Measurements from ENCODE around the gene NELFA. TPM values are rescaled to one million over a fixed set of nuclear protein-coding genes. Genes with fewer than 3 reads are reported as not detected.

NELFA gene
- total RNA-seq, result 14.2 and 15.4 TPM in 2 replicates

DNA sequence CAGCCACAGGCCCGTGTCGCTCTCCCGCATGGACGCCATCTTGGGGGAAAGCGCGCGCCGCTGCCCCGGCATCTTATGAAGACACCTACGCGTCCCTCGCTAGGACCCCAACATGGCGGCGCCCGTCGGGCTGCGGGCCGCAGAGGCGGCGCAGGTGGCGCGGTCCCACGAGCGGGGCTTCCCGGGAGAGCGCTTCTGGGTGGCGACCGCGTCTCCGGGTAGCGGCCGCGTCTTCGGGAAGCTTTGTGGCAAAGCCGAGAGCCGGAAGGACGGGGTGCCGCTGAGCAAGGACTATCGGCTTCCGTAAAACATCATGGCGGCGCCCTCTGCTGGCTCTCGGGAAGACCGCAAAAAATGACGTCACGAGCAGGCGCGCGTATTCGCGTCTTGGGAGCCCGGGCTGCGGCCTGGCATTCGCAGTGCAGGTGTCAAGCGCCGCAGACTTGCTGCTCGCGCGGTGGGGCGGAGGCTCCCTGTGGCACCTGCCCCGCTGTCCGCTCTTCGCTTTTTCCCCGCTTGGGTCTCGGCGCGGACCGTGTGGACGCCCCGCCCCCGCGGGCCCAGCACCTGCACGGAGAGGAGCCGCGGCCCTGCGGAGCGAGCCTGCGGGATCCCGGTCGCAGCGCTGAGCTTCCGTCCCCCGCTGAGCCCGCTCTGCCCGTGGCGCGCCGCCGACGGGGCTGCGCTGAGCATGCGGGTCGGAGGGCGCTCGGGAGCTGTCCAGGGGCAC, at the start of gene NELFA:
NELFA (minus strand) TSS at position 54 of the 730 bp plus-strand sequence; CDS start at position 39, 15 bp downstream.
- peak; percentile 78 for DNase-seq (ENCODE audit: low read depth, low spot score)

DNA sequence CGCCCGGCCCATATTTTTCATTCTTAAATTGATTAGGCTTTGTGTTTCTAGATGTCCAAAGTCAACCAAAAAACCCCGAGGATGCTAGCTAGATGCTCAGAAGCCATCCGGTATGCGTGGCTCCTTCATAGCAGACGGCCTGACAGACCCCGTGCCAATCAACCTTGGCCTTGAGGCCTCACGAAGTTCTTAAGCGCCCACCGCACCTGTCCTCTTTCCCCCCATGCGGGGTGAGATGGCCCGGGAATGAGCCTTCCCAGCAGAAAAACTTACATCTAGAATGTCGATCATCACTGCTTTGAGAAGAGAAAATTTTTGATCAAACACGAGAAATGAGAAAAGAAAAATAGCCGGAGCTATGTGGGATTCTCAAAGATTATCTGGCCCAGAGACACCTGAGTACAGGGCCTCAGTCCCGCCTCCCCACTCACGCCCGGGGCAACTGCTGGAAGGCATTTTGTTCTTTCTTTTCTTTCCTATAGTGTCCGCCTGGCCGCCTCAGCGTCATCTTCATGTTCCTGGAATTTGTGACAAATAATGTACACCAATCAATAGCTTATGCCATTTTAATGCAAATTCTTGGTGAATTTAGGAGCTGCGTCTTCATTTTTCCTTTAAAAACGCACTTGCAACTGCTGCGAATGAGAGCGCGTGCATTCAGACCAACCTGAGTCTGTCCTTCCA, 48.8 kb upstream of the NELFA start:
- DNase-seq (ENCODE audit: low read depth, low spot score), result no peak

DNA sequence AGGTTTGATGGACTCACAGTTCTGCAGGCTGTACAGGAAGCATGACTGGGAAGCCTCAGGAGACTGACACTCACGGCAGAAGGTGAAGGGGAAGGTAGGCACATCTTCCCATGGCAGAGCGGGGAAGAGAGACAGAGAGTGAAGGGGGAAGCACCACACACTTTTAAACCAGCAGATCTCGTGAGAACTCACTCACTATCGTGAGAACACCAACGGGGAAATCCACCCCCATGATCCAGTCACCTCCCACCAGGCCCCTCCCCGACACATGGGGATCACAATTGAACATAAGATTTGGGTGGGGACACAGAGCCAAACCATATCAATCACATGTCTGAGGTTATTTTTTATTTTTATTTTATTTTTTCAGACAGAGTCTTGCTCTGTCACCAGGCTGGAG, 45.4 kb upstream of the NELFA start:
- DNase-seq (ENCODE audit: low read depth, low spot score), result no peak

DNA sequence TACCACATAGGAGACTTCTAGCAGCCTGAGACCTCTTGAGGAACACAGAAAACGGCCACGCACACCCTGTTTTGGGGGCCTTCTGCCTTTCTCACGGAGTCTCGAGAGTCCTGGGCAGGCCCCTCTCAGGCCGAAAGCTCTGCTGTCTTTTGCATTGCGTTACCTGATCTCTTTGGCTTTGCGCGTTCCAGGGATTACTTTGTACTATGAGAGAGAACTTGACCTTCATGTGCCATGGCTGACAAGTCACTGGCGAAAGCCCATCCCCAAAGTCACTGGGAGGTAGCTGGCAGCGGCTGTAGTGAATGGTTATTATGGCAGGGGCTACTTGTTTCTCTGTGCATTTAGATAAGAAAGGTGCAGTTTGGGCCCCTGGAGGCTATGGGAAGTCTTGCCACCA, 42.3 kb upstream of the NELFA start:
- no peak for DNase-seq (ENCODE audit: low read depth, low spot score)

DNA sequence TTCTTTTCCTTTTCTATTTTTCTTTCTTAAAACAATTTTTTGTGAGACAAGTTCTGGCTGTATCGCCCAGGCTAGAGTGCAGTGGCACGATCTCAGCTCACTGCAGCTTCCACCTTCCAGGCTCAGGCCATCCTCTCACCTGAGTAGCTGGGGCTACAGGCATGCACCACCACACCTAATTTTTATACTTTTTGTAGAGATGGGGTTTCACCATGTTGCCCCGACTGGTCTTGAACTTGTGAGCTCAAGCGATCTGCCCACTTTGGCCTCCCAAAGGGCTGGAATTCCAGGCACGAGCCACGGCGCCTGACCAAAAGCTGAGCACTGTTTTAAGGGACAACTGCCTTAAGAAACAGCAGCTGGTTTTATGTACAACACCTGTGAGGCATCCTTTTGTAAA, 41.0 kb upstream of the NELFA start:
- DNase-seq (ENCODE audit: low read depth, low spot score), result no peak

DNA sequence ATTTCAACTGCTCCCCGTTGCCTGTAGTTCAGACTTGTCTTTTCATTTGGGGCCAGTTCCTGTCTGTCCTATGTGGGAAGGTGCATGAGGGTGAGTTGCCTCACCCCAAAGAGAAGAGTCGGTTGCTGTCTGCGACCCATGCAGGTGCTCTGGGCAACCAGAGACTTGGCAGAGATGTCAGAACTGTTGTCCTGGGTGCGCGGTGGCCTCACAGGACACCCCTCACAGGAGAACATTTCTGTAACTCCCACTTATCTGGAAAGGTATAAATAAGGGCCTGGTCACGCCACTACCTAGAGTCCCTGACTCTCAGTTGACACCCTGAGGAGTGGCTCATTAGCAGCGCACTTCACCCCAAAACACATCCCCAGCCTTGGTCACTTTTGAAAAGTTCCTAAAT, 40.6 kb upstream of the NELFA start:
- DNase-seq (ENCODE audit: low read depth, low spot score), result no peak

DNA sequence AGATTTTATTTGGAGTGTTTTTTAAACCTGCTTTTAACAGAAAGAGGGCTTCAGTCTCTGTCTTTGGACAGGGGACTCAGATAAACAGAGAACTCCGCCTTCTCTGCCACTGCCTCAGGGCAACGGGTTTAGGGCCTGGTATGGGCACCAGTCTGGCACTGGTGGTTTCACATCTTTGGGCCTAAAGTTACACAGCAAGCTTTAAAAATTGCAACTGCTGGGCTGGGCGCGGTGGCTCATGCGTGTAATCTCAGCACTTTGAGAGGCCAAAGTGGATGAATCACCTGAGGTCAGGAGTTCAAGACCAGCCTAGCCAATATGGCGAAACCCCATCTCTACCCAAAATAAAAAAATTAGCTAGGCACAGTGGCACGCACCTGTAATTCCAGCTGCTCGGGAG, 40.1 kb upstream of the NELFA start:
- no peak for DNase-seq (ENCODE audit: low read depth, low spot score)

DNA sequence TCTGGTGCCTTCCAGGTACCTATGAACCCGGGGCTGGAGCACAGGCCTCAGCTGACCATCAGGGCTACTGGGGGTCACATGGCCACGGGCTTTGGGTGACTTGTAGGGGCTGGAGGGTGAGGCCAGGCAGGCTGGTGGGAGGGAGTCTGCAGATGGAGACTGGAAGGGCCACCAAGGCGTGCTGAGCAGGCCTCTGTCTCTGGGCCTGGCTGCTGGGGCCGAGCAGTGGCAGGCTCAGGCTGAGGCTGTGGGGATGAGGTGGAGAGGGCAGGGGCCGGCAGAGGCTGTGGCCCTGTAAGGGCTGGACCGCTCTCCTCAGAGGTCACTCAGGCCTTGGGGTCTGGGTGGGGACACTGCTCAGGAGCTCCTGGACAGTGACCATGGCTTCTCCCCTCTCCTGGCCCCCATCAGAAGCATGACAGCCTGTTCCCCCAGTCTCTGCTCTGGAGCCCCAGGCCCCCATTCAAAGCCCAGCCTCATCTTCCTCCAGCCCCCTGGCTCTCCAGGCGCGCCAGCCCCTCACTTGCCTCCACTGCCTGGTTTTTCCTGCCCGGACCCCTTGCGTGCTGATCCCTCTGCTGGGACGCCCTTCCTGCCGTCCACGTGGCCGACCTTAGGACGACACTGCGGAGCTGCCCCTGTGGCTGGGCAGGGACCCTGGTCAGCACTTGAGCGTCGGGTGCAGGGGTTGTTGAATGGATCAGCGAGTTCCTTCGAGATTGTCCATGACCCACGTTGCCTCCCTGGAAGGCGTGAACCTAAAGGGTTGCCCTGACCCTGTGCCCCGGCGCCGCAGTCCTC, 39.2 kb upstream of the NELFA start:
- no peak for DNase-seq (ENCODE audit: low read depth, low spot score)

DNA sequence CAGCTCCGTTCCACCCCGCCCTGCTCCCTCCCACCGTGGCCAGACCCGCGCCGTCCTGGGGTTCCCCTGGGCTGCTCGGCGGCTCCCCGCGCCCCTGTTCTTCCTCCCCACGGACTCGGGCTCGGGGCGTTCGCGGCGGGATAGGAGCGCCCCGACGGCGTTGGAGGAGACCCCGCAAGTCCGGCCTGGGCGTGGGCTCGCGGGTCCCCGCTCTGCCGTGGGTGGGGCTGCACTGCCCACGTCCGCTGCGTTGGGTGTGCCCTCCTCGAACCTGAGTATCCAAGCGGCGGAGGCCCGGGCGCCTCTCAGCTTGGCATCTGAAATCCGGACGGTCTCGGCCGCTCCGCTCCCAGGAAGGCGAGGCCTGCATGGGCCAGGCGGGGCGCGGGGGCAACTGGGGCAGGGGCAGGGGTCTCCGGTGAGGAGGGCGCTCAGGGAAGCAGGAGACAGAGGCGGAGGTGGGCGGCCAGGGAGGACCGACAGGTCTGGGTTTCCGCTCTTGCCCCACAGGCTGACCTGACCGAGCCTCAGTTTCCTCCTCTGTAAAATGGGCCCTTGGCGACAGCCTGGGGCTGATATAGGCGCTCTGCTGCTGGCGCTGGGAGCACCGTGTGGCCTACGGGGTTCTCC, 38.4 kb upstream of the NELFA start:
- no peak for DNase-seq (ENCODE audit: low read depth, low spot score)

DNA sequence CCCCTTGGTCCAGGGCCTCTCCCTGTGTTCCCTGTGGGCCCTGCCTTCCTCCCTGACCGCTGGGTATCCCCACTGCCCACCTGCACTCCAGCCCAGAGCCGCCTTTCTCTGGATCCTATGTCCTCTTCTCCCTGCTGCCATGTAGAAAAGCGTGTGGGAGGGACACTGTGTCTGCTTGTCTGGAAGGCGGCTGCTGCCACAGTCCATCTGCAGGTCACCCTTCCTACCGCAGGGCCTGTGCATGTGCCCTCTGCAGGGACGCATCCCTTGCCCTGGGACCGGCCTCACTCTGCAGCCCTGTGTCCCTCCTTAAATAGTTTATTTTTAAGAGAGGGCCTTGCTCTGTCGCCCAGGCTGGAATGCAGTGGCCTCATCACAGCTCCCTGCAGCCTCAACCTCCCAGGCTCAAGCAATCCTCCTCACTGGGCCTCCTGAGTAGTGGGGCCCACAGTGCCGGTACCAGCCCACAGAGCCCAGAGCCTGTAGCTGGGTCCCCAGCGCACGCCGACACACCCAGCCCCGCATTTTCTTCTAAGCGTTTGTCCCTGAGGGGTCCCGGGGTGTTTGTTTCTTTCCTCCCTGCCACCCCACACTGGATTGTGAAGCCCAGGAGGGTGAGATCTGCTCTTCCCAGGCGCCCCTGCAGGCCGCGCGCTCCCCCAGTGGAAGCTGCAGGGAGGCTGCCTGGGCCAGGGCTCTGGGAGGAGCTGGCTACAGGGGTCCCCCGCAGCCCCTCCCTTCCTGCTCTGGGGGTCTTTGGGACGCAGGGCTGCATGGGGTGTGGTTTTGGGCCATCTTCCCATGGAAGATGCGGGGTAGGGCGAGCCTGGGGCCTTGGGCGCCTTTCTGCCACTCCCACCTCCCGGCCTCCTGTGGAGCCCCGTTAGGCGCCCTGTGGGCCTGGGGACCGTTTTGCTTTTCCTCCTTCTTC, 37.5 kb upstream of the NELFA start:
- no peak for DNase-seq (ENCODE audit: low read depth, low spot score)

DNA sequence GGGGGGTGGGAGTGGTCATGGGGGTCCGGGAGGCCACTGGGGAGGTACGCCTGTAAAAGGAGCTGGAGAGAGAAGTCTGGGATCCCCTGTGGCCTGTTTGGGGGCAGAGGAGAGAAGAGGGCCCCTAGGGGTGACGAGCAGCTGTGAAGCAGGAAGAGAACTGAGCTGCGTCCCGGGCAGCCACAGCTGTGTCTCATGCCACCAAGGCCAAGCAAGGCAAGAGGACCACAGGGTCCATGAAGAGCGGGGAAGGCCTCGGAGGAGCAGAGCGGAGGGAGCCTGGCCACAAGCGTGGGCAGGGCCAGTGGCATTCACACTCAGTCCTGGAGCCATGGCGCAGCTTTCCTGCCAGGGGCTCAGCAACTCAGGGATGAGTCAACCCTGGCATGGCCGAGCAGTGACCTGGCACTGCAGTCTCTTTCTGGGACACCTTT, 36.8 kb upstream of the NELFA start:
- no peak for DNase-seq (ENCODE audit: low read depth, low spot score)

DNA sequence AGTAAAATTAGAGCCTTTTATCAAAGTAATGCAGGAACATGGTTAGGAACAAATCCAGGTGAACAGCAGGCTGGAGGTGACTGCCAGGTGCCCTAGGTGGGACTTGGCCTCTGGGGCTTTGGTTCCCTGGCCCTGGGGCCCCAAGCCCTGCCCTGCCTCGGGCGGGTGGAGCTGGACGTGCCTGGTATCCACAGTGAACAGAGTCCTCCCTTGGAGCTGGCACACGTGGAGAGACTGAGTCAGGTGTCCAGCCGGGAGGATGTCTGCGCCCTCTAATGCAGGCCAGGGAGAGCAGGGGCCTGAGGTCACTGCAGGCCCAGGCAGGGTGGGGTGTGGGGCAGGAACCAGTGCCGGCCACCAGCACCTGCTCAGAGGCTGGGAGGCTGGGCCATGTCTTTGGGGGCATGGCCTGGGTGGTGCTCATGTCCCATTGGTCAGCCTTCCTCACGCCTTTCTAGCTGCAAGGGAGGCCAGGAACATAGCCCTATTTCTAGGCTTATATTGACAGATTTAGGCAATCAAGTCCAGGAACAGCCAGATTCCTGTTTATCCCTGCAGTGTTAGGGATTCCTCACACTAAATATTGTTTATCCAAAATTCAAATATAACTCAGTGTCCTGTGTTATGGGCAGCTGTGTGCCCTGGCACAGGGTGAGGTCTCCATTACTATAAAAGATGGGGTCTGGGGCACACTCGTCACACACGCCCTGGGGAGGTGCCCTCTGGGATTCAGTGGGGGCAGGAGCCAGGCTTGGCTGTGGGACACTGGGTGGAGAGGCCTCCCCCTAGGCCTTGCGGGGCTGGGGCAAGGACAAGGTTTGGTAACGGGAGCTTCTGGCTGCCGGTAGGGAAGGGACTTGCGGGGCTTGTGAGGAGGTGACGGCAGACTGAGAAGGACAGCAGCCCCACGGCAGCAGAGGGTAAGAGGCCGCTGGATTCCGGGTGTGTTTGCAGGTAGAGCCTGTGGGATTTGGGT, 36.1 kb upstream of the NELFA start:
- DNase-seq (ENCODE audit: low read depth, low spot score), result no peak

DNA sequence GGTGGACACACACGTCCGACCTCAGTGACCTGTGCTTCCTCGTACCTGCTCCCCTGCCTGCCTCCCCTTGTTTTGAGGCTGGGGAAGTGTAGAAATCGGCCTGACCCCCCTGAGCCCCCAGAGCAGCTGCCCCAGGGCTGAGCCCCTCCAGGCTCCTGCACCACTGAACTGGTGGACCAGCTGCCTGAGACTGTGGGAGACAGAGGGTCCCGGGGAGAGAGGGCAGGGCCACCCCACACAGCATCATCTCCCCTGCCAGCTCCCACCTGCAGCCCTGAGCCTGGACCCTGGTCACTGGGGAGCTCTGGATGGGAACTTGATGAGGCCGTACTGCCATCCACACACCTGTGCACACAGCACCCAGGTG, 35.3 kb upstream of the NELFA start:
- DNase-seq (ENCODE audit: low read depth, low spot score), result no peak

DNA sequence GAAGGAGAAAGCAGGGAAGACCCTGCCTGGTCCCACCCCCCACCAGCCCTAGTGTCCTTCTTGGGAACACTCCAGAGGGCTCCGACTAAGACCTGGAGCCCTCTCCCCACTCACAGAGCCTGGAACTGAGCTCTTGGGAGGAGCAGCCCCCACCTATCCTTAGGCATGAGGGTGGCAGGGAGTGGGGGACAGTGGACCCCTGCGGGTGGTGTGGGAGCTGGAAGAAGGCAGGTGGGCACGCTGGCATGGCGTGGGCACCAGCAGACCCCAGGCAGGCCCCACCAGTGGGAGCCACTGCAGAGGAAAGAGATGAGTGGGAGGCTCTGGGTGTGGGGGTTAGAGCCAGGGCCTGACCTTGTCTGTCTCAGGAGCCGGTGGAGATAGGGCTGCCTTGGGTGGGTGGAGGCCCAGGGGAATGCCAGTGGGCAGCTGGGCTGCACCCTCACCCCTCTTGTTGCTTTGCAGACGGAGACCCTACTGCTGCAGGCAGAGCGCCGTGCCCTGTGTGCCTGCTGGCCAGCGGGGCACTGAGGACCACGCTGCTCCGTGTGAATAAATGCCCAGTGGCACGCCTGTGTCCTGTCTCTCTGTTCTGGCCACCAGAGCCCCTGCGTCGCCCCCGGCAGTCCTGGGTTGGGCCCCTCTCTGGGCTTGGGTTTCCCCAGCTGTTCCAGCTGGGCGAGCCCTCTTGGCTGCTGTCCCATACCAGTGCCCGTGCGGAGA, 34.8 kb upstream of the NELFA start:
- no peak for DNase-seq (ENCODE audit: low read depth, low spot score)

DNA sequence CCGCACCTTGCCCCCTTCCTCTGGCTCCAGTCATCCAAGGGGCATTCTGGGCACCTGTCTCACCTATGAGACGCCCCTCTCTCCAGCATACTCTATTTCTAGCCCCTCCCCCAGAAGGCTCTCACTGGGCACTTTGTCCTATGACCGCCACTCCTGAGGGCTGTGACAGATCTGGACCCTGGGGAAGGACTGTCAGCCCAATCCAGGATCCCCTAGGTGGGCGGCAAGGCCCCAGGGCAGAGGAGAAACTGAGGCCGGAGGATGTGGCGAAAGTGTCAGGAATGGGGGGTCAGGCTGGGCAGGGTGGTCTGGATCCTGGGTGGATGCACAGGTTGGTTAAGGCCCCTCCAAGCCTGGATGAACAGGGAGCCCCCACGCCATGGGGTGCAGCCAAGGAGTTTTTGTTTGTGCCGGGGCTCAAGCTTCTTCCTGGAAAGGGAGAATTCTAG, 34.2 kb upstream of the NELFA start:
- DNase-seq (ENCODE audit: low read depth, low spot score), result no peak

DNA sequence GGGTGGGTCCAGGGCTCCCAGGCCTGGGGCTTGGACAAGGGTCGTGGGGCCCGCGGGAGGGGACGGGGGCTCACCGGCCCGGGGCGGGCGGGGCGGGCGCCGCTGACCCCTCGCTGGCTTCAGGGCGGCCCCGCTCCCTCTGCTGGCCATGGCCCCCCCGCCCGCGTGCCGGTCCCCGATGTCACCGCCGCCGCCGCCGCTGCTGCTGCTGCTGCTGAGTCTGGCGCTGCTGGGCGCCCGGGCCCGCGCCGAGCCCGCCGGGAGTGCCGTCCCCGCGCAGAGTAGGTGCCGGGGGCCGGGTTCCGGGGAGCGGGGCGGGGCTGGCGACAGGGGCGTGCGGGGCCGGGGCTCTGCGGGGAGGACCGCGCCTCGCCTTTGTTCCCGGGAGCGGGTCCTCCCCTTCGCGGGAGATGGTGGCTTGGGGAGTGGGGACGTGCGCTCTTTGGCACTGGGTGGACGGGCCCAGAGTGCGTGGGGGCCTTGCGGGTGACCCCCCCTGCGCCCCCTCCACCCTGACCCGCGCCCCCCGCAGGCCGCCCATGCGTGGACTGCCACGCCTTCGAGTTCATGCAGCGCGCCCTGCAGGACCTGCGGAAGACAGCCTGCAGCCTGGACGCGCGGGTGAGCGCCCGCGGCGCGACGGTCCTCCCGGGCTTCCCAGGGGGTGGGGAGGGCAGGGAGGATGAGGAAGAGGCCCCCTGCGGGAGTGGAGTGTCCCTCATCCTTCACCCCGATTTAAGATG, 33.6 kb upstream of the NELFA start:
- DNase-seq (ENCODE audit: low read depth, low spot score), result no peak

DNA sequence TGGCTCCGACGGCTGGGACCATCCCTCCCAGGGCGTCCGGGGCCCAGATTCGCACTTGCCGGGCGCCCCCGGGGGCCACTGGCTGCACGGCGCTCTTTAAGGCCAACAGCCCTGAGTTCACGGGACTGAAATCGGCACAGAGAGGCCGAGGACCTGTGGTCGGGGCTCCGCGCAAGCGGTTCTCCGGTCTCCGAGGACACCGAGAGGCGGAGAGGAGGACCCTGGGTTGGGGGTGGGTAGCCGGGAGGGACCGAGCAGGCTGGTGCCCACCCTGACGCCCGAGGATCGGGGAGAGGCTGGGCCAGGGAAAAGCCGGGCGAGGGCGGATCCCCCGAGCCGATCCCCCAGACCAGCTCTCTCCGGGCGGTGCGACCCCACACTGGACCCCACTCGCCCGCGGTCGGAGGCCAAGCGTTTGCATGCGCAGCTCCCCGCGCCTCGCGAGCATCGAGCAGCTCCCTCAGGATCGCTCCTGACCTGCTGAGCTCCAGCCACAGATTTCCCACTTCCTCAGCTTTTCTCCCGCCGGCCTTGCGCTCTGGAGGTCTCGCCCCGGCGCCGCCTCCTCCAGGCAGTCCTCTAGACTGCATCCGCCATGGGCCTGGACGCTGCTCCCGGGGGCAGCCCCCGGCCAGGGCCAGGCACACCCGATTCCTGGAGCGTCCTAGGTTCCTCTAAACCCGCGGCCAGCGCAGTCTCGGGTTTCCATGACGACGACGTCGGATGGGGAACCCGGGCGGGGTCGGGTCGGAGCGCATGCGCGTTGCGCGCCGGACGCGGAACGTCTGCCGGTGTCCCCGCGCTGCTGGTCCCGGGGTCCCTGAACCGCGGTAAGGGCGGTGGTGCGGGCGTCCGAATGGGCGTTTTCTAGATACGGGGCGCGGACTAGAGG, 32.7 kb upstream of the NELFA start:
- peak; percentile 13 for DNase-seq (ENCODE audit: low read depth, low spot score)

Measured in pulmonary artery endothelial cell (primary cell).